ENCODE data around the gene LCK. TPM values are rescaled to one million over a fixed set of nuclear protein-coding genes. Genes with fewer than 3 reads are reported as not detected.

Gene LCK
- polyA plus RNA-seq, 1 of the 3 experiments (the other 2 are of a cell fraction) = not detected

DNA sequence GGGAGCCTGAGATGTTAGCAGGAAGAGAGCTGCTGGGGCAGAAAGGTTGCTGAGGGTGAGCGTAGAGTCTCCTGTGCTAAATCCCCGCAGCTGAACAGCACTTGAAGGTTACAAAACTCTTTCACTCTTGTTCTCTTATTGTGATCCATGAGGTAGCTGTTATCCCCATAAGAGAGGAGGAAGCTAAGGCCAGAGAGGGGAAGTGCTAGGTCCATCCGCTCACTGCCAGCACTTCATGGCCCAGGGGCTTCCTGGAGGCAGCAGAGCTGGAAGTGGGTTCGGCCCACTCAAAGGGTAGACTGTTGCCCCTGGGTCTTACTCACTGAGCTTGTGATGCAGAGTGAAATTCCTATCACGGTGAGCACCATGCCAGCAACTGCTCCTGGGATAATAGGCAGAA, 34.5 kb upstream of the LCK start:
- H3K9ac ChIP-seq = no peak overlapping the region
- WGBS (ENCODE audit: low lambda C conversion rate) = 94% methylated on average over 5 of the region's 5 CpGs
- H3K27me3 ChIP-seq (ENCODE audit: insufficient read depth) = no peaks in the 10 kb centered on the region
- DNase-seq = no peak
- H2AFZ ChIP-seq (ENCODE audit: low read depth) = no peak overlapping the region
- no peak overlapping the region for H3K27ac ChIP-seq (ENCODE audit: low read depth in 2 of 2, low read length in 1 of 2)
- TF ChIP-seq RFX5 (IDR thresholded peaks at IDR 0.05; ENCODE audit: low read length) = no peak
- no peak for TF ChIP-seq SMC3 (IDR thresholded peaks at IDR 0.05; ENCODE audit: low read depth, low read length)
- TF ChIP-seq RCOR1 (IDR thresholded peaks at IDR 0.05; ENCODE audit: low read length) = no peak
- TF ChIP-seq FOSL2 (IDR thresholded peaks at IDR 0.05; ENCODE audit: borderline replicate concordance, low read depth) = no peak
- no peak for TF ChIP-seq EZH2phosphoT487 (IDR thresholded peaks at IDR 0.05; ENCODE audit: borderline replicate concordance, low read depth)
- no peaks in the 10 kb centered on the region for H3K9me3 ChIP-seq
- no peaks in the 10 kb centered on the region for H4K20me1 ChIP-seq (ENCODE audit: insufficient read depth)
- ChIA-PET CTCF (interaction anchor here (0.9 to 3.6 kb wide), 14 partner anchors 10 to 156 kb away, joined by 3 to 45 read pairs (median 8); partner anchors contain the start of genes CCDC28B, FAM167B, IQCC and LCK), POLR2A (interaction anchor here (0.9 to 2.2 kb wide), 4 partner anchors 10 to 119 kb away, joined by 3 to 11 read pairs (median 10); partner anchors contain the start of genes IQCC and MARCKSL1)
- H3K79me2 ChIP-seq (ENCODE audit: insufficient read depth) = peaks cover 27% of the 10 kb centered on the region
- no peak overlapping the region for H3K4me3 ChIP-seq (ENCODE audit: low read depth in 2 of 2, low read length in 1 of 2)
- peaks cover 3% of the 10 kb centered on the region for H3F3A ChIP-seq (replicated peaks; ENCODE audit: insufficient read depth)
- no peaks in the 10 kb centered on the region for H3K9me2 ChIP-seq
- no peak overlapping the region for H3K4me2 ChIP-seq
- peaks cover 0 to 11% of the 10 kb centered on the region in 2 experiments; a peak in 2 of 4 replicates for H3K4me1 ChIP-seq (ENCODE audit: control insufficient read depth in 1 of 2, insufficient read depth in 2 of 2, low read depth in 1 of 2, low read length in 1 of 2)
- peaks cover 5 to 27% of the 10 kb centered on the region in 2 experiments for H3K36me3 ChIP-seq (replicated peaks in 1 of 2; ENCODE audit: control insufficient read depth in 1 of 2, insufficient read depth in 2 of 2, low read length in 1 of 2)

DNA sequence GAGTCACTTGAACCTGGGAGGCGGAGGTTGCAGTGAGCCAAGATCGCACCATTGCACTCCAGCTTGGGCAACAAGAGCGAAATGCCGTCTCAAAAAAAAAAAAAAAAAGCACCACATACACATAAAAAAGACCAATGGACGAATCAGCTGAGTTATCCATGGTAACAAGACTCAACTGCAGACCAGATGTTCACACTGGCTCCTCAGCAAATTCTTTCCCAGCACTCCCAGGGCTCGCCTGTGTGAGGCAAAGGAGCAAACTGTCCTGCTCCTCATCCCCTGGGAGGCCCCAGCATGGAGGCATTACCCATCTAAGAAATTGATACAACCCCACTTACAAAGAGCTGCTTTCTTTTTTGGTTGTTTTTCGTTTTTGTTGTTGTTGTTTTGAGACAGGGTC, 32.0 kb upstream of the LCK start:
- Histone ChIP-seq H3K27ac (ENCODE audit: low read depth in 2 of 2, low read length in 1 of 2) (no peak overlapping the region), H3K79me2 (ENCODE audit: insufficient read depth) (peaks cover 51% of the 10 kb centered on the region), H3K36me3 (replicated peaks in 1 of 2; ENCODE audit: control insufficient read depth in 1 of 2, insufficient read depth in 2 of 2, low read length in 1 of 2) (peaks cover 11 to 31% of the 10 kb centered on the region in 2 experiments), H3K27me3 (ENCODE audit: insufficient read depth) (no peaks in the 10 kb centered on the region), H3K4me2 (no peak overlapping the region), H3K4me1 (ENCODE audit: control insufficient read depth in 1 of 2, insufficient read depth in 2 of 2, low read depth in 1 of 2, low read length in 1 of 2) (peaks cover 8 to 18% of the 10 kb centered on the region in 2 experiments; a peak in 3 of 4 replicates), H3K9ac (no peak overlapping the region), H3K9me3 (no peaks in the 10 kb centered on the region), H3F3A (replicated peaks; ENCODE audit: insufficient read depth) (peaks cover 3% of the 10 kb centered on the region), H3K4me3 (ENCODE audit: low read depth in 2 of 2, low read length in 1 of 2) (no peak overlapping the region), H3K9me2 (no peaks in the 10 kb centered on the region), H4K20me1 (ENCODE audit: insufficient read depth) (no peaks in the 10 kb centered on the region), H2AFZ (ENCODE audit: low read depth) (no peak overlapping the region)
- ChIA-PET POLR2A (interaction anchor here (0.7 kb wide), 1 partner anchor 106 kb away, joined by 3 read pairs; no protein-coding TSS in a partner anchor), CTCF (interaction anchor here (0.6 to 1.5 kb wide), 2 partner anchors 29 to 74 kb away, joined by 3 to 6 read pairs; partner anchors contain the start of gene FAM167B)
- 78% methylated on average over 7 of the region's 7 CpGs for WGBS (ENCODE audit: low lambda C conversion rate)
- DNase-seq = no peak
- TF ChIP-seq, protein P1, sequence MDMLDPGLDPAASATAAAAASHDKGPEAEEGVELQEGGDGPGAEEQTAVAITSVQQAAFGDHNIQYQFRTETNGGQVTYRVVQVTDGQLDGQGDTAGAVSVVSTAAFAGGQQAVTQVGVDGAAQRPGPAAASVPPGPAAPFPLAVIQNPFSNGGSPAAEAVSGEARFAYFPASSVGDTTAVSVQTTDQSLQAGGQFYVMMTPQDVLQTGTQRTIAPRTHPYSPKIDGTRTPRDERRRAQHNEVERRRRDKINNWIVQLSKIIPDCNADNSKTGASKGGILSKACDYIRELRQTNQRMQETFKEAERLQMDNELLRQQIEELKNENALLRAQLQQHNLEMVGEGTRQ (IDR thresholded peaks at IDR 0.05; ENCODE audit: borderline replicate concordance, low read depth, low read length) = no peak
- TF ChIP-seq RAD21 (IDR thresholded peaks at IDR 0.05; ENCODE audit: low read length) (no peak), FOXJ3 (CRISPR knock-in tag; IDR thresholded peaks at IDR 0.05) (no peak), MXI1 (IDR thresholded peaks at IDR 0.05; ENCODE audit: low read depth, low read length) (no peak), POLR2AphosphoS5 (IDR thresholded peaks at IDR 0.05; ENCODE audit: low read depth, low read length) (no peak), NFIC (IDR thresholded peaks at IDR 0.05; ENCODE audit: borderline replicate concordance) (no peak), TEAD4 (IDR thresholded peaks at IDR 0.05; ENCODE audit: borderline replicate concordance, insufficient read depth) (no peak), RCOR1 (IDR thresholded peaks at IDR 0.05; ENCODE audit: low read length) (no peak)
- TF ChIP-seq, protein P2, sequence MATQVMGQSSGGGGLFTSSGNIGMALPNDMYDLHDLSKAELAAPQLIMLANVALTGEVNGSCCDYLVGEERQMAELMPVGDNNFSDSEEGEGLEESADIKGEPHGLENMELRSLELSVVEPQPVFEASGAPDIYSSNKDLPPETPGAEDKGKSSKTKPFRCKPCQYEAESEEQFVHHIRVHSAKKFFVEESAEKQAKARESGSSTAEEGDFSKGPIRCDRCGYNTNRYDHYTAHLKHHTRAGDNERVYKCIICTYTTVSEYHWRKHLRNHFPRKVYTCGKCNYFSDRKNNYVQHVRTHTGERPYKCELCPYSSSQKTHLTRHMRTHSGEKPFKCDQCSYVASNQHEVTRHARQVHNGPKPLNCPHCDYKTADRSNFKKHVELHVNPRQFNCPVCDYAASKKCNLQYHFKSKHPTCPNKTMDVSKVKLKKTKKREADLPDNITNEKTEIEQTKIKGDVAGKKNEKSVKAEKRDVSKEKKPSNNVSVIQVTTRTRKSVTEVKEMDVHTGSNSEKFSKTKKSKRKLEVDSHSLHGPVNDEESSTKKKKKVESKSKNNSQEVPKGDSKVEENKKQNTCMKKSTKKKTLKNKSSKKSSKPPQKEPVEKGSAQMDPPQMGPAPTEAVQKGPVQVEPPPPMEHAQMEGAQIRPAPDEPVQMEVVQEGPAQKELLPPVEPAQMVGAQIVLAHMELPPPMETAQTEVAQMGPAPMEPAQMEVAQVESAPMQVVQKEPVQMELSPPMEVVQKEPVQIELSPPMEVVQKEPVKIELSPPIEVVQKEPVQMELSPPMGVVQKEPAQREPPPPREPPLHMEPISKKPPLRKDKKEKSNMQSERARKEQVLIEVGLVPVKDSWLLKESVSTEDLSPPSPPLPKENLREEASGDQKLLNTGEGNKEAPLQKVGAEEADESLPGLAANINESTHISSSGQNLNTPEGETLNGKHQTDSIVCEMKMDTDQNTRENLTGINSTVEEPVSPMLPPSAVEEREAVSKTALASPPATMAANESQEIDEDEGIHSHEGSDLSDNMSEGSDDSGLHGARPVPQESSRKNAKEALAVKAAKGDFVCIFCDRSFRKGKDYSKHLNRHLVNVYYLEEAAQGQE (IDR thresholded peaks at IDR 0.05; ENCODE audit: low read depth, low read length) = no peak
- TF ChIP-seq, protein P3, sequence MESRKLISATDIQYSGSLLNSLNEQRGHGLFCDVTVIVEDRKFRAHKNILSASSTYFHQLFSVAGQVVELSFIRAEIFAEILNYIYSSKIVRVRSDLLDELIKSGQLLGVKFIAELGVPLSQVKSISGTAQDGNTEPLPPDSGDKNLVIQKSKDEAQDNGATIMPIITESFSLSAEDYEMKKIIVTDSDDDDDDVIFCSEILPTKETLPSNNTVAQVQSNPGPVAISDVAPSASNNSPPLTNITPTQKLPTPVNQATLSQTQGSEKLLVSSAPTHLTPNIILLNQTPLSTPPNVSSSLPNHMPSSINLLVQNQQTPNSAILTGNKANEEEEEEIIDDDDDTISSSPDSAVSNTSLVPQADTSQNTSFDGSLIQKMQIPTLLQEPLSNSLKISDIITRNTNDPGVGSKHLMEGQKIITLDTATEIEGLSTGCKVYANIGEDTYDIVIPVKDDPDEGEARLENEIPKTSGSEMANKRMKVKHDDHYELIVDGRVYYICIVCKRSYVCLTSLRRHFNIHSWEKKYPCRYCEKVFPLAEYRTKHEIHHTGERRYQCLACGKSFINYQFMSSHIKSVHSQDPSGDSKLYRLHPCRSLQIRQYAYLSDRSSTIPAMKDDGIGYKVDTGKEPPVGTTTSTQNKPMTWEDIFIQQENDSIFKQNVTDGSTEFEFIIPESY (IDR thresholded peaks at IDR 0.05; ENCODE audit: borderline replicate concordance, low read depth) = no peak
- TF ChIP-seq, protein P4, sequence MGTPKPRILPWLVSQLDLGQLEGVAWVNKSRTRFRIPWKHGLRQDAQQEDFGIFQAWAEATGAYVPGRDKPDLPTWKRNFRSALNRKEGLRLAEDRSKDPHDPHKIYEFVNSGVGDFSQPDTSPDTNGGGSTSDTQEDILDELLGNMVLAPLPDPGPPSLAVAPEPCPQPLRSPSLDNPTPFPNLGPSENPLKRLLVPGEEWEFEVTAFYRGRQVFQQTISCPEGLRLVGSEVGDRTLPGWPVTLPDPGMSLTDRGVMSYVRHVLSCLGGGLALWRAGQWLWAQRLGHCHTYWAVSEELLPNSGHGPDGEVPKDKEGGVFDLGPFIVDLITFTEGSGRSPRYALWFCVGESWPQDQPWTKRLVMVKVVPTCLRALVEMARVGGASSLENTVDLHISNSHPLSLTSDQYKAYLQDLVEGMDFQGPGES (IDR thresholded peaks at IDR 0.05; ENCODE audit: low read depth, low read length) = no peak
- TF ChIP-seq, protein P5, sequence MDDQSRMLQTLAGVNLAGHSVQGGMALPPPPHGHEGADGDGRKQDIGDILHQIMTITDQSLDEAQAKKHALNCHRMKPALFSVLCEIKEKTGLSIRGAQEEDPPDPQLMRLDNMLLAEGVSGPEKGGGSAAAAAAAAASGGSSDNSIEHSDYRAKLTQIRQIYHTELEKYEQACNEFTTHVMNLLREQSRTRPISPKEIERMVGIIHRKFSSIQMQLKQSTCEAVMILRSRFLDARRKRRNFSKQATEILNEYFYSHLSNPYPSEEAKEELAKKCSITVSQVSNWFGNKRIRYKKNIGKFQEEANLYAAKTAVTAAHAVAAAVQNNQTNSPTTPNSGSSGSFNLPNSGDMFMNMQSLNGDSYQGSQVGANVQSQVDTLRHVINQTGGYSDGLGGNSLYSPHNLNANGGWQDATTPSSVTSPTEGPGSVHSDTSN (IDR thresholded peaks at IDR 0.05) = no peak

All from SK-N-SH (cell line).